Fibroblast of lung (primary cell): Measurements from ENCODE around the gene ENC1.

ENCODE experiments used
- EZH2 ChIP-seq: IDR thresholded peaks from 2 replicates; pipeline ENCODE4 v1.5.1; 2012; ENCODE audit warnings: low read length, control low read depth, mild to moderate bottlenecking; ENCODE audit errors: missing control alignments
- TF ChIP-seq, protein P1 (sequence below), 2 donors: IDR thresholded peaks in 1 of 2; conservative IDR thresholded peaks in 1 of 2; 1 replicate in 1 of 2; 2 replicates in 1 of 2; pipeline ENCODE4 v1.5.1; 2011 to 2012; ENCODE audit warnings: low read length in 2 of 2, control low read depth in 1 of 2, inconsistent platforms in 1 of 2, low read depth in 1 of 2, mild to moderate bottlenecking in 1 of 2

DNA sequence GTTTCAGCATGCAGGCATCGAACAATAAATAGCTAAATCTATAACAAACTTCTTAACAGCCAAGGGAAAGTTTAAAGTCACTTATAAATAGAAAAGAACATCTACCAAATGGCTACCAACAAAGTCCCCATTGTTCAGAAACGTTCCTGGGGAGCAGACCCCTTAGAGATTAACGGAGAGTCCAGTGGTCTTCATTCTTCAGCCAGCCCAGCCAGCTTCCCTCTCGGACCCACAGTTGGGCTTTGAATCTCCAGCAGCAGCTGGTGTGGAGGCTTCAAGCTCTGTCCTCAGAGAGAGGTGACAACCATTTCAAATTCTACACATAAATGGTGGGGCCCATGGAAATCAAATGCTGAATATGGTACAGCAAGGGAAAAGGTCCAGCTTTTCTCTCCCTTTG, 11.2 kb downstream of the ENC1 start:
- TF ChIP-seq, protein P1, sequence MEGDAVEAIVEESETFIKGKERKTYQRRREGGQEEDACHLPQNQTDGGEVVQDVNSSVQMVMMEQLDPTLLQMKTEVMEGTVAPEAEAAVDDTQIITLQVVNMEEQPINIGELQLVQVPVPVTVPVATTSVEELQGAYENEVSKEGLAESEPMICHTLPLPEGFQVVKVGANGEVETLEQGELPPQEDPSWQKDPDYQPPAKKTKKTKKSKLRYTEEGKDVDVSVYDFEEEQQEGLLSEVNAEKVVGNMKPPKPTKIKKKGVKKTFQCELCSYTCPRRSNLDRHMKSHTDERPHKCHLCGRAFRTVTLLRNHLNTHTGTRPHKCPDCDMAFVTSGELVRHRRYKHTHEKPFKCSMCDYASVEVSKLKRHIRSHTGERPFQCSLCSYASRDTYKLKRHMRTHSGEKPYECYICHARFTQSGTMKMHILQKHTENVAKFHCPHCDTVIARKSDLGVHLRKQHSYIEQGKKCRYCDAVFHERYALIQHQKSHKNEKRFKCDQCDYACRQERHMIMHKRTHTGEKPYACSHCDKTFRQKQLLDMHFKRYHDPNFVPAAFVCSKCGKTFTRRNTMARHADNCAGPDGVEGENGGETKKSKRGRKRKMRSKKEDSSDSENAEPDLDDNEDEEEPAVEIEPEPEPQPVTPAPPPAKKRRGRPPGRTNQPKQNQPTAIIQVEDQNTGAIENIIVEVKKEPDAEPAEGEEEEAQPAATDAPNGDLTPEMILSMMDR (conservative IDR thresholded peaks at IDR 0.05 in 1 of 2, IDR thresholded peaks at IDR 0.05 in 1 of 2; ENCODE audit: low read depth in 1 of 2, low read length in 2 of 2), result no peak
- TF ChIP-seq EZH2, result no peak
